Left ventricle myocardium inferior (tissue), 1 donor: ENCODE results near the gene NRAS. TPM values are rescaled to one million over a fixed set of nuclear protein-coding genes. Genes with fewer than 3 reads are reported as not detected.
A peak's percentile ranks its signal among the peaks of the same experiment; 100 is the strongest.

Experiments
- DNase-seq: peaks from one replicate; pipeline ENCODE4 v3.0.0-alpha.2; 2020
- H3K27ac ChIP-seq: fragments of 200-600 bp; replicated peaks from 2 replicates; pipeline ENCODE4 v1.8.0; 2021
- H3K27me3 ChIP-seq: fragments of 200-600 bp; 2 replicates; pipeline ENCODE4 v1.8.0; 2021; ENCODE audit warnings: low read depth
- H3K36me3 ChIP-seq: fragments of 200-600 bp; 2 replicates; pipeline ENCODE4 v1.8.0; 2021
- H3K4me1 ChIP-seq: fragments of 200-600 bp; 2 replicates; pipeline ENCODE4 v1.8.0; 2021
- H3K4me3 ChIP-seq: fragments of 200-600 bp; 2 replicates; pipeline ENCODE4 v1.8.0; 2021; ENCODE audit warnings: mild to moderate bottlenecking, moderate library complexity
- H3K9me3 ChIP-seq: fragments of 200-600 bp; replicated peaks from 2 replicates; pipeline ENCODE4 v1.8.0; 2021
- intact Hi-C: fragments of 100-400 bp; cut with micrococcal nuclease; formaldehyde crosslinking; loops from one replicate; pipeline ENCODE4 v1.11.0; 2022
- total RNA-seq: library from RNA; stranded (reverse); fragmentation: NEBNext Ultra II Directional; extraction: Animal tissue kit (Norgen Biotek cat#: 25700); gene quantifications from one replicate; pipeline ENCODE4 v1.2.1, GENCODE V29; 2021
- TF ChIP-seq, protein P1 (sequence below): fragments of 200-600 bp; IDR thresholded peaks from 2 replicates; pipeline ENCODE4 v1.8.0; 2021; ENCODE audit warnings: antibody characterized with exemption, mild to moderate bottlenecking, borderline replicate concordance
- donor health status: DM: no; HTN: yes; CAD: no; lungs with severe emphysema.

The NRAS gene
- total RNA-seq, 1 donor from 2014 or later = 7.6 TPM

DNA sequence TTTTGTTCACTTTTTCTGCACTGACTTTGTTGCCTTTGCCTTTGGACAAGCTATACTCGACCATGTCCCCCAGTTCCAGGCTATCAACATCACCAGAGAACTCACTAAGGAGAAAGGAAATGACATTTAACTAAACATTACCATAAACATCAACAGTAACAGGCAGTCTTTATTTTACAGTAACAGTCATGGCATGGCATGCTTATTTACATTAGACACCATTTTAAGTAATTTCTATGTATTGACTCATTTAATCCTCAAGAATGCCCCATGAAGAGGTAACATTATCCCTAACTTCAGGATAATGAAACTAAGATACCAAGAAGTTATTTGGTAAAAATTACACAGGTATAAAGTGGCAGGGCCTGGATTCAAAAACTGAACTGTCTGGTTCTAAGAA is 8.7 kb upstream of the NRAS start:
- Histone ChIP-seq H3K4me1 (peaks cover 42% of the 10 kb centered on the region), H3K27me3 (no peaks in the 10 kb centered on the region), H3K4me3 (no peak overlapping the region), H3K27ac (no peak overlapping the region), H3K36me3 (peaks cover 100% of the 10 kb centered on the region), H3K9me3 (no peaks in the 10 kb centered on the region)
- no peak for DNase-seq
- intact Hi-C loops = no loop called here
- TF ChIP-seq, protein P1, sequence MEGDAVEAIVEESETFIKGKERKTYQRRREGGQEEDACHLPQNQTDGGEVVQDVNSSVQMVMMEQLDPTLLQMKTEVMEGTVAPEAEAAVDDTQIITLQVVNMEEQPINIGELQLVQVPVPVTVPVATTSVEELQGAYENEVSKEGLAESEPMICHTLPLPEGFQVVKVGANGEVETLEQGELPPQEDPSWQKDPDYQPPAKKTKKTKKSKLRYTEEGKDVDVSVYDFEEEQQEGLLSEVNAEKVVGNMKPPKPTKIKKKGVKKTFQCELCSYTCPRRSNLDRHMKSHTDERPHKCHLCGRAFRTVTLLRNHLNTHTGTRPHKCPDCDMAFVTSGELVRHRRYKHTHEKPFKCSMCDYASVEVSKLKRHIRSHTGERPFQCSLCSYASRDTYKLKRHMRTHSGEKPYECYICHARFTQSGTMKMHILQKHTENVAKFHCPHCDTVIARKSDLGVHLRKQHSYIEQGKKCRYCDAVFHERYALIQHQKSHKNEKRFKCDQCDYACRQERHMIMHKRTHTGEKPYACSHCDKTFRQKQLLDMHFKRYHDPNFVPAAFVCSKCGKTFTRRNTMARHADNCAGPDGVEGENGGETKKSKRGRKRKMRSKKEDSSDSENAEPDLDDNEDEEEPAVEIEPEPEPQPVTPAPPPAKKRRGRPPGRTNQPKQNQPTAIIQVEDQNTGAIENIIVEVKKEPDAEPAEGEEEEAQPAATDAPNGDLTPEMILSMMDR = no peak

DNA sequence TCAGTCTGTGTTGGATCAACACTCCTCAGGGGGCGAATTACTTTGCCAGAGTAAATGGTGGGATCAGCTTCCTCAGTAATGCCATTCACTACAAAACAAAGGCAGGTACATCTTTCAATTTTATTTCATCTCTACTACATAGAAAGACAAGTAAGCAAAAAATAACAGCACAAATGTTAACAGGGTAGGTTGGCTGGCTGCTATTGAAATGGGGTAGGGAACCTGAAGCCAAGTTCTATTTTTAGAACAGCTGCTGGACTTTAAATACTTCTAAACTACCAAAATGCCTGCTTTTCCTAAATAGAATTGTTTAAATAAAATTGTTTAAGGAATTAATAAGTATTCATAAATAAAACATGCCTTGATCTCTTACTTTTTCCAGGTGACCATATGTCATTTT is 7.3 kb upstream of the NRAS start:
- peaks cover 33% of the 10 kb centered on the region for H3K4me1 ChIP-seq
- no peak for DNase-seq
- intact Hi-C loops = no loop called here
- TF ChIP-seq, protein P1 = no peak
- H3K36me3 ChIP-seq = peaks cover 100% of the 10 kb centered on the region
- H3K4me3 ChIP-seq = no peak overlapping the region
- no peaks in the 10 kb centered on the region for H3K27me3 ChIP-seq
- no peaks in the 10 kb centered on the region for H3K9me3 ChIP-seq
- H3K27ac ChIP-seq = peak overlapping the region; percentile 27

DNA sequence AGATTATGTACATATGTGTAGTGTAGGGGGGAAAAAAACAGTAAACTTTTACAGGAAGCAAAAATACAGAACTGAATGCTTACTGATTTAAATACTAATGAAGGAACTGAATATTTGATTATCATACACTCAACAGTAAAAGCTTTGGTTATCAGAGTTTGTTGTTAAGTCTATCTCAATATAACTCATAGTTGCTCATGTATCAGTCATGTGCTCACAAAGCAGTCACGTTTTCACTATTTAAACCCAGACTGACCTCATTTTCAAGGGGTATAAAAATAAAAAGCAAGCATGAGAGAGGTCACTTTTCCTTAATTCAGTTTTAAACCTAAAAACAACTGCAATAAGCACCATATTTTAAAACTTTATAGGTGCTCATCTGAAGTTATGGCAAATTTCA is 6.9 kb upstream of the NRAS start:
- intact Hi-C loops = no loop called here
- peaks cover 100% of the 10 kb centered on the region for H3K36me3 ChIP-seq

DNA sequence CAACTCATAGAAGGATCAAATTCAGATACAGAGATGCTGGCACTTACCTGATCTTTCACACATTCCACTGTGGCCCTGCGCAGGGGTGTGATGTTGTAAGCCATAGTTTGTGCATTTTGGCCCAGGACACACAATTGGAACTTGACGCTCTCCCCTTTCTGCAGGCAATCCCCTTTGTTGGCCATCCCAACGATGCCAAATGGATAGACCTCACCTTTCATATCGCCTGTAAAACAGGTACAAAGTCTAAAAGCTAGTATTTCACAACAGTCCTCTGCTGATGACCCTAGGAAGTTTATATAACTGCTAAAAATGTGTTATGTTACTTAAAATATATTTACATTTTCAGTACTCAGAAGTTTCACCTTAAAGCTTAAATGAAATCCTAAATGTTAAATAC is 3.9 kb upstream of the NRAS start:
- TF ChIP-seq, protein P1 = no peak
- H3K27ac ChIP-seq = no peak overlapping the region
- no peak overlapping the region for H3K4me3 ChIP-seq
- H3K27me3 ChIP-seq = no peaks in the 10 kb centered on the region
- peaks cover 39% of the 10 kb centered on the region for H3K4me1 ChIP-seq
- intact Hi-C loops = no loop called here
- no peak for DNase-seq
- H3K36me3 ChIP-seq = peaks cover 84% of the 10 kb centered on the region
- no peaks in the 10 kb centered on the region for H3K9me3 ChIP-seq

More for the DNA sequence above, 6.9 kb upstream of the NRAS start:
- H3K27ac ChIP-seq = peak overlapping the region; percentile 27
- H3K27me3 ChIP-seq = no peaks in the 10 kb centered on the region
- H3K9me3 ChIP-seq = no peaks in the 10 kb centered on the region
- no peak for DNase-seq
- TF ChIP-seq, protein P1 = no peak
- H3K4me1 ChIP-seq = peaks cover 28% of the 10 kb centered on the region
- H3K4me3 ChIP-seq = no peak overlapping the region

DNA sequence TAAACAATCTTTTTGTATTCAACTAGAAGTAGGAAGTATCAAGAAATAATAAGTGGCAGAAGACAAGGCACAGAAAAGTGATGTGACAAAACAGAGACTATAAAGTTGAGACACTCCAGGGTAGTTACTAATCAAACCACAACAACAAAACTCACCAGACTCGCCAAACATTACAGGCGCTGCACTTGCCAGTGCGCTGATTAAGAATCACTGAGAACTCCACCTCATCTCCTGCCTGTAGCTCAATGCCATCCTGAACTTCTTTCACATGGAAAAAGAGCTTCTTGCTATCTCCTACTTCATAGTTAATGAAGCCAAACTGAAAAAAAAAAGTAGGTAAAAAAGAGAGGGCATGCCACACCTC is 2.8 kb upstream of the NRAS start:
- intact Hi-C loops = loop anchor here (5.0 kb wide), 1 partner anchor 38 kb away; the partner anchor contains the start of gene CSDE1
- no peak for DNase-seq
- Histone ChIP-seq H3K4me1 (peaks cover 43% of the 10 kb centered on the region), H3K36me3 (peaks cover 74% of the 10 kb centered on the region), H3K4me3 (no peak overlapping the region), H3K27me3 (no peaks in the 10 kb centered on the region), H3K27ac (no peak overlapping the region), H3K9me3 (no peaks in the 10 kb centered on the region)
- TF ChIP-seq, protein P1 = no peak
